Endothelial cell of umbilical vein (primary cell): ENCODE results near the gene FAM228B. TPM values are rescaled to one million over a fixed set of nuclear protein-coding genes. Genes with fewer than 3 reads are reported as not detected.
"Not testable (repeated sequence)": the region's sequence is repeated elsewhere in the genome, so short reads cannot be mapped to it uniquely, and the experiment has no call there.

Experiments
- BruUV-seq: library from RNA; stranded (reverse); fragments of 400-500 nt; replicated peaks from 2 replicates; lab custom pipeline; 2021; lab: Mats Ljungman, UMichigan
- CTCF ChIA-PET: fragments of 300-600, 350-600 bp; sonication (Branson Sonifier 250); formaldehyde crosslinking; loops from one replicate; lab custom pipeline; 2021; ENCODE audit warnings: antibody characterized with exemption, inconsistent platforms; lab: Charles Lee
- POLR2A ChIA-PET: fragments of 300-600, 350-600 bp; sonication (Branson Sonifier 250); formaldehyde crosslinking; loops from one replicate; lab custom pipeline; 2021; ENCODE audit warnings: antibody characterized with exemption, inconsistent platforms; lab: Charles Lee
- DNase-seq: peaks from one replicate; pipeline ENCODE4 v3.0.0-alpha.2; 2011; ENCODE audit warnings: low read depth, low spot score
- FAIRE-seq: peaks from 2 replicates; lab custom pipeline; 2011; peaks lifted over from hg19 to GRCh38; lab: Jason Lieb, UNC
- H2AFZ ChIP-seq: 2 replicates; pipeline ENCODE4 v1.6.0; 2012; ENCODE audit warnings: low read depth, low read length, control low read depth, inconsistent platforms
- H3K27ac ChIP-seq: 2 replicates; pipeline ENCODE4 v1.5.1; 2011; ENCODE audit warnings: low read depth, mild to moderate bottlenecking, control low read depth, low read length, moderate library complexity; ENCODE audit not compliant: insufficient read depth
- H3K27me3 ChIP-seq, 2 experiments: 2 replicates each; pipeline versions ENCODE4 v1.6.0 to v1.6.1; 2011; ENCODE audit warnings: low read length in 2 of 2, mixed read lengths in 1 of 2; ENCODE audit not compliant: control insufficient read depth in 2 of 2, insufficient read depth in 2 of 2
- H3K36me3 ChIP-seq, 2 experiments: 2 replicates in 1 of 2; 3 replicates in 1 of 2; pipeline ENCODE4 v1.5.1; 2011; ENCODE audit warnings: low read length in 2 of 2, mild to moderate bottlenecking in 1 of 2, moderate library complexity in 1 of 2; ENCODE audit not compliant: control insufficient read depth in 2 of 2, insufficient read depth in 2 of 2; ENCODE audit errors: extremely low read depth in 1 of 2
- H3K4me1 ChIP-seq: 3 replicates; pipeline ENCODE4 v1.5.1; 2011; ENCODE audit warnings: mild to moderate bottlenecking, low read length; ENCODE audit not compliant: control insufficient read depth, insufficient read depth; ENCODE audit errors: extremely low read depth
- H3K4me2 ChIP-seq: 2 replicates; pipeline ENCODE4 v1.6.1; 2011; ENCODE audit warnings: low read length, control low read depth, mixed read lengths; ENCODE audit not compliant: insufficient read depth
- H3K4me3 ChIP-seq, 3 experiments: fragments of 200-600 bp in 1 of 3; sonication (generic), shearing (Covaris generic) in 1 of 3; replicated peaks in 1 of 3; 2 replicates each; pipeline ENCODE4 v1.5.1; 2011 to 2016; ENCODE audit warnings: control low read depth in 3 of 3, low read length in 3 of 3, mild to moderate bottlenecking in 2 of 3, inconsistent platforms in 1 of 3, low read depth in 1 of 3, moderate library complexity in 1 of 3; ENCODE audit not compliant: insufficient read depth in 1 of 3
- H3K79me2 ChIP-seq: 2 replicates; pipeline ENCODE4 v1.6.0; 2012; ENCODE audit warnings: low read length, inconsistent platforms; ENCODE audit not compliant: control insufficient read depth, insufficient read depth
- H3K9ac ChIP-seq: replicated peaks from 2 replicates; pipeline ENCODE3; 2011; ENCODE audit warnings: low read length, control low read depth; ENCODE audit not compliant: insufficient read depth; ENCODE audit errors: extremely low read depth
- H3K9me1 ChIP-seq: replicated peaks from 3 replicates; pipeline ENCODE4 v1.6.0; 2011; ENCODE audit warnings: mild to moderate bottlenecking, low read length; ENCODE audit not compliant: control insufficient read depth, insufficient read depth; ENCODE audit errors: extremely low read depth
- H3K9me3 ChIP-seq: replicated peaks from 2 replicates; pipeline ENCODE4 v1.5.1; 2012; ENCODE audit warnings: low read length, inconsistent platforms; ENCODE audit not compliant: control insufficient read depth, insufficient read depth
- H4K20me1 ChIP-seq: replicated peaks from 2 replicates; pipeline ENCODE3; 2011; ENCODE audit warnings: mild to moderate bottlenecking, low read length; ENCODE audit not compliant: control insufficient read depth, insufficient read depth; ENCODE audit errors: extremely low read depth
- CTCF ChIP-seq, 2 donors: IDR thresholded peaks; 1 replicate in 1 of 2; 2 replicates in 1 of 2; pipeline ENCODE4 v1.5.1; 2011; ENCODE audit warnings: low read length in 2 of 2, mild to moderate bottlenecking in 2 of 2, moderate library complexity in 2 of 2, control low read depth in 1 of 2, inconsistent platforms in 1 of 2, low read depth in 1 of 2; ENCODE audit not compliant: insufficient read depth in 1 of 2; ENCODE audit errors: extremely low read depth in 1 of 2
- EZH2 ChIP-seq: IDR thresholded peaks from 2 replicates; pipeline ENCODE4 v1.6.1; 2012; ENCODE audit warnings: borderline replicate concordance, low read depth, mild to moderate bottlenecking, moderate library complexity, low read length, inconsistent platforms; ENCODE audit not compliant: severe bottlenecking
- FOS ChIP-seq: IDR thresholded peaks from 2 replicates; pipeline ENCODE4 v1.6.1; 2011; ENCODE audit warnings: mild to moderate bottlenecking, low read length, moderate library complexity, borderline replicate concordance; ENCODE audit not compliant: insufficient read depth
- GATA2 ChIP-seq: IDR thresholded peaks from 2 replicates; pipeline ENCODE4 v1.7.0; 2011; ENCODE audit warnings: low read depth, mild to moderate bottlenecking, moderate library complexity, mixed read lengths, low read length; ENCODE audit not compliant: insufficient read length, insufficient read depth
- JUN ChIP-seq: IDR thresholded peaks from 2 replicates; pipeline ENCODE4 v1.6.1; 2011; ENCODE audit warnings: borderline replicate concordance, low read depth; ENCODE audit not compliant: insufficient read length, insufficient read depth
- MYC ChIP-seq: IDR thresholded peaks from one replicate; pipeline ENCODE4 v1.6.1; 2011; ENCODE audit warnings: mild to moderate bottlenecking, low read depth, low read length
- POLR2A ChIP-seq: IDR thresholded peaks from 2 replicates; pipeline ENCODE4 v1.6.1; 2012; ENCODE audit warnings: low read depth, mild to moderate bottlenecking, control low read depth, low read length
- POLR2AphosphoS5 ChIP-seq: IDR thresholded peaks from 2 replicates; pipeline ENCODE4 v1.6.1; 2012; ENCODE audit warnings: low read depth, mild to moderate bottlenecking, control low read depth, low read length, moderate library complexity; ENCODE audit not compliant: insufficient read depth
- dilution Hi-C: fragments of 300-500 bp; cut with MboI; formaldehyde crosslinking; loops from one replicate; pipeline ENCODE4 v1.15.0; 2019; ENCODE audit warnings: low sequenced_read_pairs; ENCODE audit not compliant: extremely low pct_ligation_motif_present
- intact Hi-C: fragments of 100-400 bp; cut with micrococcal nuclease; formaldehyde crosslinking; loops from one replicate; pipeline ENCODE4 v1.10.0; 2022
- polyA plus RNA-seq, 4 experiments: library from polyadenylated mRNA; depleted of rRNA in 3 of 4; stranded (reverse) in 3 of 4; unstranded in 1 of 4; fragments of >200 nt; gene quantifications; 2 replicates each; pipeline versions ENCODE4 v1.2.1 to v1.2.3, GENCODE V29; 2011 to 2012; ENCODE audit warnings: missing spikeins in 1 of 4
- total RNA-seq: library from RNA; stranded (reverse); gene quantifications from 2 replicates; pipeline ENCODE4 v1.2.3, GENCODE V29; 2021
- TF ChIP-seq, protein P1 (sequence below): IDR thresholded peaks from 2 replicates; pipeline ENCODE4 v1.6.1; 2011; ENCODE audit not compliant: insufficient read depth, insufficient read length

Gene FAM228B
- total and polyA plus RNA-seq, 2 donors (not counting 3 experiments of a cell fraction or from before 2014, with no cell fraction given), result 1.6 to 11.9 TPM

GRCh38 chr2:24109431-24109830 is 13.8 kb upstream of the FAM228B start:
- H3K9me1 ChIP-seq, BruUV-seq, H3K4me3 ChIP-seq, H3K4me1 ChIP-seq, H3K9me3 ChIP-seq, H3K9ac ChIP-seq, POLR2A ChIA-PET, H3K4me2 ChIP-seq, H3K27ac ChIP-seq, dilution Hi-C loops, H3K79me2 ChIP-seq, H4K20me1 ChIP-seq, H2AFZ ChIP-seq, intact Hi-C loops, H3K36me3 ChIP-seq, CTCF ChIA-PET, H3K27me3 ChIP-seq, FAIRE-seq, DNase-seq: not testable (repeated sequence)

DNA sequence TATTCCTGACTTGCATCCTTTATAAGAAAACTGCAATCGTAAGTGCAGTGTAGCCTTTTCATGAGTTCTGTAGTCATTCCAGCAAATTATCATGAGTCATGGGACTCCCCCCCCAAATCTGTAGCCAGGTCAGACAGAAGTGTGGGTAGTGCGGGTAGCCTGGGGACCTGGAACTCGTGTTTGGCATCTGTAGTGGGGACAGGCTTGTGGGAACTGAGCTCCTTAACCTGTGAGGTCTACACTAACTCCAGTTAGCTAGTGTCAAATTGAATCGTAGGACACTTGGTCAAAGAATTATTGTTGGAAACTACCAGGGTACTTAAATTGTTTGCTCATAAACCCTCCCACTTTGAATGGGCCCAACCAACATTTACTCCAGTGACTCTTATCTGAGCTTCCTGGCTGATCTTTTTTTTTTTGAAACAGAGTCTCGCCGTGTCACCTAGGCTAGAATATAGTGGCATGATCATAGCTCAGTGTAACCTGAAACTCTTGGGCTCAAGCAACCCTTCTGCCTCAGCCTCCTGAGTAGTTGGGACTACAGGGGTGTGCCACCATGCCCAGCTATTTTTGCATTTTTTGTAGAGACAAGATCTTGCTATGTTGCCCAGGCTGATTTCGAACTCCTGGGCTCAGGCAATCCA is 12.5 kb upstream of the FAM228B start:
- Histone ChIP-seq H3K4me2 (no peak overlapping the region), H3K4me1 (no peaks in the 10 kb centered on the region), H3K4me3 (no peak overlapping the region), H3K79me2 (no peaks in the 10 kb centered on the region), H3K27ac (no peak overlapping the region), H3K27me3 (peaks cover 0 to 2% of the 10 kb centered on the region in 2 experiments), H3K9me1 (no peaks in the 10 kb centered on the region), H3K36me3 (no peaks in the 10 kb centered on the region), H4K20me1 (no peaks in the 10 kb centered on the region), H3K9ac (no peak overlapping the region), H3K9me3 (no peaks in the 10 kb centered on the region), H2AFZ (no peak overlapping the region)
- no peak for DNase-seq
- POLR2A ChIA-PET, result no interaction called here
- no TSS peak for BruUV-seq
- intact Hi-C loops (no loop called here), dilution Hi-C loops (no loop called here)
- TF ChIP-seq EZH2 (no peak), MYC (no peak), GATA2 (no peak), FOS (no peak), CTCF (IDR thresholded peaks at IDR 0.05; ENCODE audit: extremely low read depth in 1 of 2, insufficient read depth in 1 of 2, low read depth in 1 of 2, low read length in 2 of 2) (no peak), JUN (no peak), POLR2AphosphoS5 (no peak), POLR2A (no peak)
- TF ChIP-seq, protein P1, sequence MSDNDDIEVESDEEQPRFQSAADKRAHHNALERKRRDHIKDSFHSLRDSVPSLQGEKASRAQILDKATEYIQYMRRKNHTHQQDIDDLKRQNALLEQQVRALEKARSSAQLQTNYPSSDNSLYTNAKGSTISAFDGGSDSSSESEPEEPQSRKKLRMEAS, result no peak
- CTCF ChIA-PET, result interaction anchor here (1.8 kb wide), 1 partner anchor 13 kb away, joined by 5 read pairs; the partner anchor contains the start of gene FAM228B
- no peak for FAIRE-seq
